HT-29 (cell line): ENCODE results near the gene HK2. TPM values are rescaled to one million over a fixed set of nuclear protein-coding genes. Genes with fewer than 3 reads are reported as not detected.
"Not testable (repeated sequence)": the region's sequence is repeated elsewhere in the genome, so short reads cannot be mapped to it uniquely, and the experiment has no call there.

Experiments
- DNase-seq: peaks from one replicate; pipeline ENCODE4 v3.0.0-alpha.2; 2015; ENCODE audit warnings: low spot score
- total RNA-seq: library from RNA; depleted of rRNA; stranded (reverse); fragments of >200 nt; shearing (Covaris generic); gene quantifications from 2 replicates; pipeline ENCODE4 v1.2.3, GENCODE V29; 2014

The HK2 gene
- total RNA-seq, 1 experiment from 2014 or later, result 23.7 TPM

DNA sequence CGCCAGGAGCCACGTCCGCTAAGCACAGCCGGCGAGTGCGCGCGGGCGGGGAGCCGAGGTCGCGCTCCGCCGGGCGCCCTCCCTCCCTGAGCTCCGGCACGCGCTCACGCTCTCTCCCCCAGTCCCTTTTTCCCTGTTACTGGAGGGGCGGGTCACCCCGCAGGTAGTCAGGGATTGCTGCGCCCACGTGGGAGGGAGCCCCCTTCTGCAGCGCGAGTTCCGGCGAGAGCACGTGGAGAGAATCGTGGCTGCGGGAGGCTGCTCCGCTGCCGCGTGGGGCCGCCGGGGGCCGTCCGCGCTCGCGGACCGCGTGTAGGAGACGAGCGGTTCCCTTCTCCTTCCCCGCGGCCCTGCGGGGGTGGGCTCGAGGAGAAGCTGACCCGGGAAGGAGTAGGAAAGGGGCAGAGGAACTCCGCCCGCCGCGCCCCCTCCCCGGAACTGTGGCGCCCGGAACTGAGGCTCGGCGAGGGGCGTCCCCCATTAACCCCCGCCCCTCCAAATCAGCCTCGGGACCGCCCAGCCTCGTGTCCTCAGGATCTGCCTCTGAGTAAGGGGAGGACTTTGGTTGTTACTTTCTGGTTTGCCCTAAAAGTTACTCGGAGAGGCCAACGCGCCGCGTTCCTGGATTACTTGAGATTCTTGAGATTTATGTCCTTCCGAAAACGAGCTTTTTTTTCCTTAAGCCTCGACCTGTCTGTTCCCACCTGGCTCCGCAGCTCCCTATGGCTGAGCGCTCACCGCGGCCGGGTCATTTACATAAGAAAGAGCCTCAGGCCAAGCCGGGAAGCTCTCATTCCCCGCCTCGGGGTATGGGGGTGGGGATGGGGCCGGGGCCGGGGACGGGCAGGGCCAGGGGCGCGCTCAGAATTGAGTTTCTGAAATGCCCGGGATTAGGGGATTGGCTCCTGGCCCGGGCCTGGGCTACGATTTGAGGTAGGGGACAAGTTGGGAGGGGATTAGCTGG lies 1.1 kb downstream of the HK2 start:
- DNase-seq, result peak; percentile 61

DNA sequence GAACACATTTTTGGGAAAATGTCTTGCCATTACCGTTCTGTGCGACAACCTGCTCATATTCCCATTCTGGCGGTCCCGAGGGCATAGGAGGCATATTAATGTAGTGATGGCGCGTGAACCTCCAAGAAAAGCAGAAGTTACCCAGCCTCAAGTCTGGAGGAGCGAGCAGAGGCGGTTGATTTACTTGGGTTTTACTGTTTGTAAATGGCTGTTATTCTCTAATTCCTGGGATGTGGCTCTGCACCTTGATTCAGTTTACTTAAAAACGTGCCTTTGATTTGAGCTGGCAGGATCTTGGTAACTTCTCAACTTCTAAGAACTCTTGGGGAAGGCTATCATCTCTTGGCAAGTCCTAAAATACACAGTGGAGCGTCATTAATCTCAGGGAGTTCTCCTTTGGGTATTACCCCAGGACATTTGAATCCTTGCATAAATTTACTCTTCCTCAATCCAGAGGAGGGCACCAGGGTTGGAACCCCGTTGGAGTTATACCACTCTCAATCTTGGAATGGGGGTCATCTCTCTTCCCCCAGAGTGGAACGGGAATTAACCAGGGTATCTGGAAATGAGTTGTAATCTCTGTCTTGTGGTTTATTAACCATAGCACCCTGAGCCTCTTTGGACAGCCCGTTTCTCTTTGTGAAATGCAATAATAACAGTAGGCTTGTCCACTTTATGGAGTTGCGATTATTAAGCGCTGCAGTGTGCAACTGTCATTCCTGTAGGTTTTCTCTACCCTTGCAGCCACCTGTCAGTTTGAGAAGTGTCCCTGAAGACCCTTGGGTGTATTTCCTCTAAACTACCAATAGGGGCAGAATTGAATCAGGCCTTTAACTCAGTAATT lies 2.1 kb downstream of the HK2 start:
- peak; percentile 77 for DNase-seq

DNA sequence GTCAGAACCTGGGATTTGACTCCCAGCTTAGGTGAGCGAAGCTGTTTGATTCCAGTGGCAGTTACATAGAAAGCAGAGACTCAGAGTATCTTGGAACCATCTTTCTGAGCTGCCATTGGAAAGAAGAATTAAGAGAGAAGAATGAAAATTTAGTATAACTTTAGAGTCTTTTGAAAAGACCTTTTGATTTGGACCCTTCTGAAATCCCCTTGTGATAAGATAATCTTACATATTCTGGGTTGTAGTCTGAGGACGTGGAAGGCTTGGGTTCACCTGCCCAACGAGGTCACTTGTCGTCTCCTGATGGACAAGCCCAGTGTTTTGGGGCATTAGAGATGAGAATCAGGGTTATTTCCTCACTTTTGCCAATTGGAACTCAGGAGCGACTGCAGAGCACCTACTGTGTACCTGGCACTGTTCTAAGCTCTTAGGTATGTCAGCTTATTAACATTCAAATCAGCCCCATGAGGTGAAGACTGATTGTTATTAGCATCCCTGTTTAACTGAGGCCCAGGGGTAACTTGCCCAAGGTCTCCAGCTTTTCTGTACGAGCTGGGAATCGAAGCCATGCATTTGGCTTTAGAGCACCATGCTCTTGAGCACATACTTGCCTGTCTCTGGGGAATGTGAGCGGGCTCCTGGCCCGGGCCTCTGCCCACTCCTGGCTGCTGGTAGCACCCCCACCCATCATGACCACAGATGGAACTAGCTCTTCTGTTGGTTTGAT lies 2.9 kb downstream of the HK2 start:
- no peak for DNase-seq

DNA sequence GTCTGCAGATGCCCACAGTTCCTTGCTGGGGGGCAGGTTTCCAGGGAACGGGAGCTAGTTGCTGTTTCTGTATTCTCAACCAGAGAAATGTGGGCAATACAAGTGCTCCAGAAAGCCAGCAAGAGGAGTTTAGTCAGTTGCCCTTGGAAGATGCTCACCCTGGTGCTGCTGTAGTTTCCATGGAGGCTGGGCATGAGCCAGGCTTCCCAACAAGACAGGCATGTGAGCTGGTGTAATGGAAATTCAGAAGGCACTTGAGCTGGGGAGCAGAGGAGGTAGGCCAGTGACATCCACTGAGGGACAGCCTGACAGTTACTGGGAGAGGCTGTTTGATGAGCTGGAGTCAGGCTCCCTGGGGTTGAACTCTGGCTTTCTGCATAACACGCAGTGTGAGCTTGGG lies 7.7 kb downstream of the HK2 start:
- no peak for DNase-seq

DNA sequence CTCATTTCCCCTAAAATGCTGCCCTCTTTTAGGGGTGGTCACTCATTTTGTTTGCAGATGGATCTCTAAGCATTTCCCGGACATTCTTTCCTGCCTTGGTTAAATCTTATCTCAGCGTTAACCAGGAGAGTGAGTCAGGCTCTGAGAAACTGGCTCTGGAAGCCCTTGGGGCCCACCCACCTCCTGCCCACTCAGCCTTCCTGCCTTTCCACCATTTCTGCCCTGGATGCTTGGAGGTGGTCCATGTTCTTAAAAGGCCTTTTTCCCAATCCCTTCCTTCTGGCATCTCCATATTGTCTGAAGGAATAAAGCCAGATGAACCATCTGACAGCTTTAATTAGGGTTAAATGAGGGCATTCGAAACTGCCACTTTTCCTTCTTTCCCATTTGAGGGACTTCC lies 9.5 kb downstream of the HK2 start:
- no peak for DNase-seq

DNA sequence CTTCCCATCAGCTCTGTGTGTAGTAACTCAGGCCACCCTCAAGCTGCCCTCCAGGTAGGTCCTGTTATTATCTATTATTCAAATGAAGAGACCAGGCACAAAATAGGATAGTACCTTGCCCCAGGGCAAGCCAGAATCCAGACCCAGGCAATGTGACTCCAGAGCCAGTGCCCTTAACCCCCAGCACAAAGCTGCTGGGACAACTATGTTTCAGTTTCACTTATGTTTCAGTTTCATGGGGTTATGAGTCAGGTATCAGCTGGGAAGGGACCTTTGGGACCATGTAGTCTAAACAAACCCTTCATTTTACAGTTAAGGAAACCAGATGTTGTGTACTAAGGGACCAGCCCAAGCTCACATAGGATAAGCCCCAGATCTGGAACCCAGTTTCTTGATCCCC lies 10.0 kb downstream of the HK2 start:
- DNase-seq, result peak; percentile 57

DNA sequence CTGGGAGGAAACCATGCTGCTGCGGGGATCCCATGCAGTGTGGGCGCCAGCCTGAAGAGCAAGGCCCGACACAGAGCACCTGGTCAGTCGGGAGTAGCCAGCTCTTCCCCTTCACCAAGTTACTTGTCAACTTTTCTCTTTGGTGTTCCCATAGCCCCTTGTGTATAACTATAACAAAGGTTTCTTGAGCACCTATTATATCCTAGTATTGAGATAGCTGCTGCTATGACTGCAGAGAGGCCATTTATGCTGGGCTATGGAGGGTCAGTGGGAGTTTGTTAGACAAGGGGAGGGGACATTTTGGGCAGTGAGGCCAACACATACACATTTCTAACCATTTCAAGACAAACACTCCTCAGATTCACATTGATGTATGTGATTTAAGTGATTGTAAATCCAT lies 10.8 kb downstream of the HK2 start:
- no peak for DNase-seq

DNA sequence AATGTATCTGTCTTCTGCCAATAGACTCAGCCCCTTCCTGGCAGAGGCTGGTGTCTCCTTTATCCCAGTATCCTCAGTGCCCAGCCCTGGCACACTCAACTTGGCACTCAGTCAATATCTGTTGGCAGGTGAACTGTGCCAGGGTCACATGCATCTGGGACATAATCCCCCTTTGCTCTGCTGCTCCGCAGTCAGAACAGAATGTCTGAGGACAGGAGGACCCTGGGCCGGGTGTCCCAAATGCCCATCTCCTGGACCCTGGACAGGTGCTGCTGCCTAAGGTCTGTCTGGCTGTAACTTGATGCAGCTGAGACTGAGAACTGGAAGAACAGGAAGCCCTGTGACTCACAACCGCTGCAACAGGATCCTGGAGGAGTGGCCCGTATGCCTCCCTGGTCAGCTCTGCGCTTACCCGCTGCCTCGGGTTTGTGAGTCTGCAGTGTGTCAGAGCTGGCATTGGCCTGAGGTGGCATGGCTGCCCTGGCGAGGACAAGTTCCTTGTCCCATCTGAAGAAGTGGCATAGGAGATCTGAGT lies 11.4 kb downstream of the HK2 start:
- peak; percentile 95 for DNase-seq

DNA sequence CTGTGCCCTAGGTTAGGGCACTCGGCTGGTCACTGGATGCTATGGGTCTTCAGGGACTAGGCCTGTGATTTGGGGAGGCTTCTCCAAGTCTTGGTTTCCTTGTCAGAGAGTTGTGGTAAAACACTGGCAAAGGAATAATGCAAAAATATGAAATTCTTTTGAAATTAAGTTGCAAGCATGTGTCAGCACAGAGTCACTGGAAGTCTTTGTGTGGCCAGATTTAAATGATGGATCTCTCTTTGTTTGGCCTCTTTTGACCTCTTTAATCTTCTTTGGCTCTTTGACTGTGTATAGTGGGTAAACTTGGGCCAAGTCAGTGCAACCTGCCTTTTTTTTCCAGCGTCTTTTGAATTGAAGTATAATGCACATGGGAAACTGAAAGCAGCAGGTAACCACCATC lies 12.1 kb downstream of the HK2 start:
- no peak for DNase-seq

DNA sequence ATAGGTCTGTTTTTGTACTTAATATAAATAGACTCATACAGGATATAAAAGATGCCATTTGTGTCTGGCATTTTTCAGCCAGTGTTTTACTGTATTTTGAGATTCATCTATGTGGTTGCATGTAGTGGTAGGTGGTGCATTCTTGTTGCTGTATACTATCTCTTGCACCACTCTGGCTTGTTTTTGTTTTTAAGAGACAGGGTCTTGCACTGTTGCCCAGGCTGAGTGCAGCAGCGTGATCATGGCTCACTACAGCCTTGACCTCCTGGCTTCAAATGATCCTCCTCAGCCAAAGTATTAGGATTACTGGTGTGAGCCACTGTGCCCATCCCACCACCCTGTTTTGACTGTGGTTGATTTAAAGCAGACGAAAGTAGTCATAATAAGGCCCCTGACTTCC lies 12.6 kb downstream of the HK2 start:
- DNase-seq, result no peak

DNA sequence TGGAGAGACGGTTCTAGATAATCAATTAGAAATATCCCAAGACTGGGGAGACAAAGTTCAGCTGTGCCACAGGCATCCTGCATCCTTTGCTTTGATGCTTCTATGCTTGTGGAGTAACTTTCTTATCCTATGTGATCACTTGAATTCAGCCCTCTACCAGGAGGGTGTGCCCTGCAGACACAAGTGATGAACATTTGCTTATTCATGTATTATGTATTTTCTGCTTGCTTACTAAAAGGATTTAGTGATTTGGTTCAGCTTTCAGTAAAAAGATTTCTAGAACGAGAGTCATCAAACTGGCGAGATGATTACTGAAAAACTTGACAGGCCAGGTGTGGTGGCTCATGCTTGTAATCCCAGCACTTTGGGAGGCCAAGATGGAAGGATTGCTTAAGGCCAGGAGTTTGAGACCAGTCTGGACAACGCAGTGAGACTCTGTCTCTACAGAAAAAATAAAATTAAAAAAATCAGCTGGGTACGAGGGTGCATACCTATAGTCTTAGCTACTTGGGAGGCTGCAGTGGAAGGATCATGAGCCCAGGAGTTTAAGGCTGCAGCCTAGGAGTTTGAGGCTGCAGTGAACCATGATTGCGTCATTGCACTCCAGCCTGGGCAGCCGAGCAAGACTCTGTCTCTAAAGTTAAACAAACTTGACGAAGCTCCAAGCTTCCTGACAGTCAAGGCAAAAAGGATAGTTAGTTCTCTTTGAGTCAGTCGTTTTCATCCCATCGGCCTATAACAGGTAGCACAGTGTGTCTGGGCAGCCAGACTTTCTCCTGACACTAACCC lies 13.3 kb downstream of the HK2 start:
- no peak for DNase-seq

DNA sequence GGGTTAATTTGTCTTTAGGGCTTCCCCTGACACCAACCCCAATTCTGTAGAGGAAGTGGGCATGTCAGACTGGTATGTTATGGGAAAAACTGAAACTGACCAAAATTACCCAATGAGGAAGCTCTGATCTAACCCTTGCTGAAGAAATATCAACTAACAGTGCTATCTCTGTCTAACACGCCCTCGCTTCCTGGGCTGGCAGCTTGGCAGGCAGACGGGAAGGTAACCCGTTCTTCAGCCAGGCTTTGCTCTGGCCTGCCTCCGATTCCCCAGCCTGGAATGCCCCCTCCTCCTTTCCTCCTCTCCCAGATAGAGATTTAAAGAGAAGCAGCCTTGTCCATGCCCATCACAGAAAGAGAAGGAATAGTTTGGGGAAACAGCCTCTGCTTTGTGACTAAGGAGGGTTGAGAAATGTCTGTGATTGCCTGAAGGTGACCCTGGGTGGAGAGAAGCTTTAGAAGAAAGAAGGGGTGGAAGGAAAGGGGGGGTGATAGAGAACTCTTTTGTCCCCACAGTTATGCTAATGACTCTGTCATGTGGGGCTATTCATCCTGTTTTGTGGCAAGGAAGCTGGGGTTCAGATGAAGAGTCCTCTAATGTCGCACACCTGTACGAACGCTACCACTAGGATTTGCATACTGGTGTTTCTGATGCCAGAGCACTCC lies 15.4 kb downstream of the HK2 start:
- no peak for DNase-seq

DNA sequence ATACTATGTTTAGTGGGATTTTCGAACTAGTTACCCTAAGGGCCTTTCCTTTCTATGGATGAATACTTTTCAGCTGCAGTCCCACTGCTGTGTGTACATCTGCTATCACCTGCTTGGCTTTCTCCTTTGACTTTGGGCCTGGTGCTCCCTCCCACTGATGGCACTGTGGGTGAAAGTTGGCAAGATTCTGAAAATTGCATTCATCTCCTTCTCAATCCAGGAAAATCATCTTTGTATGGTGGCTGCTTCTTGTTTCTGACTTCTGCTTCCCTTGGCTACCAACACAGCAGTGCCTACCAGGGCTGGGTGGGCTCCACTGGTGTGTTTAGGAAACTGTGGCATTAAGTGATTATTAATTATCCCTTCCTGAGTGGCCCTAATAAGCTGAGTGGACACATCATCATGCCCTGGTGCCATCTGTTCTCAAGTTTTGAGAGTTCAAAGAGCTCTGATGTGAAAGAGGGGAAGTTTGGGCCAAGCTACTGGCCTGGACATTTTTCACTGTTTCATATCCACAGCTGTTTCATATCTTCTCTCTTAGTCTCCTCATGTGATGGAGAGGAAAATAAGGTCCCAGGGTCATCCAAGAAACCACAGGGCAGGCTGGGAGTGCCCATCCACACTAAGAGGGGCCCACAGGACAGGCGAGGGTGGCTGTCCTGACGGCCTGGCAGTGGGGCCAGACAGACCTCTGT lies 16.7 kb downstream of the HK2 start:
- no peak for DNase-seq

DNA sequence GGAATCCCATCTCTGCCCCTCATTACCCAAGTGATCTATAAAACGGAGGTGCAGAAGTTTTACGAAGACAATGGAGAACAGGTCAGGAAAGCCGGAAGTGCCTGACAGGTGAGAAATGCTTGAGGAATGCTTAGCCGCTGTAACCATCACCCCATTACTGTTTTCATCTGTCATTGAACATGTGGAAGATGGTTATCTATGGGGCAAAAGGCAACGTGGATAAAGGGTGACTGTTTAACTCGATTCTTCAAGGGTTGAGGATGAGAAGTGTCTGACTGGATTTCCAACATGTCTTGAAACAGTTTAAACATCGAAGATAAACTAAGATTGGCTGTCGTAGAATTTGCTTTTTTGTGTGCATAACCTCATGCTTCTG lies 17.3 kb downstream of the HK2 start:
- peak; percentile 78 for DNase-seq

DNA sequence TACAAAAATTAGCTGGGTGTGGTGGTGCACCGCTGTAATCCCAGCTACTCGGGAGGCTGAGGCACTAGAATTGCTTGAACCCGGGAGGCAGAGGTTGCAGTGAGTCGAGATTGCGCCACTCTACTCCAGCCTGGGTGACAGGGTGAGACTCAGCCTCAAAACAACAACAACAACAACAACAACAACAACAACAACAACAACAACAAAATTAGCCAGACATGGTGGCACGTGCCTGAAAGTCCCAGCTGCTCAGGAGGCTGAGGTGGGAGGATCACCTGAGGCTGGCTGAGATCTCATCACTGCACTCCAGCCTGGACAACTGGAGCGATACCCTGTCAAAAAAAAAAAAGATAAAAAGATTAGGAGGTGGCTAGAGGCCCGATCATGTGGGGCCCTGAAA lies 19.4 kb downstream of the HK2 start:
- DNase-seq, result not testable (repeated sequence)

DNA sequence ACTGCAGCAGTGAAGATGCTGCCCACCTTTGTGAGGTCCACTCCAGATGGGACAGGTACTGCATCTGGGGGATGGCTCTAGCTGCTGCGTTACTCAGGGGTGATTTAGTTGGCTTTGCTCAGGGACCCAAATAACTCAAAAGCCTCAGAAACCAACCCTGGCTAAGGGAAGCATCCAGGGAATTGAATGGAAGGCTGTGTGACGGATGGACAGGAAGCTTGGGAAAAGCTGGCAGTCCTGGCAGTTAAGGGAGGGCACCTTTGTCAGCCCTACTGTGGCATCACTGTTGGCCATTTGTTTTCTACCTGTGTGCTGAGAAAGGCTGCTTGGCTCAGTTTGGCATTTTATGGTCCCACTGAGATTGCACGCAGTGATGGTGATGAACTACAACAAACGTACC lies 20.5 kb downstream of the HK2 start:
- no peak for DNase-seq

DNA sequence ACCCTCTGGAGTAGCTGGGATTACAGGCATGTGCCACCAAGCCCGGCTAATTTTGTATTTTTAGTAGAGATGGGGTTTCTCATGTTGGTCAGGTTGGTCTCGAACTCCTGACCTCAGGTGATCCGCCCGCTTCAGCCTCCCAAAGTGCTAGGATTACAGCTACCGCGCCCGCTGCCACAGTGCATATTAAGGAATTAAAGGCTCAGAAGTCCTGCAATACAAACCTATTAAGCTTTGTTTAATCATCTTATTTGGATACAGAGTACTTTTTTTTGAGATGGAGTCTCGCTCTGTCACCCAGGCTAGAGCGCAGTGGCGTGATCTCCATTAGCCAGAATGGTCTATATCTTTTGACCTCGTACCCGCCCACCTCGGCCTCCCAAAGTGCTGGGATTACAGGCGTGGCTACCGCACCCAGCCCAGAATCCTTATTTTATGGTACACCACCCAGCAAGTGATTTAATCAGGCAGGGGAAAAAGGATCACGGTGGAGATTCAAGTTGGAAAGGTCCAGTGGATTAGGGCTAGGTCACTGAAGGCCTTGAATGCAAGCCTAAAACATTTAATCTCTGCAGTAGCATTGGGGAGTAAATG lies 21.3 kb downstream of the HK2 start:
- not testable (repeated sequence) for DNase-seq

DNA sequence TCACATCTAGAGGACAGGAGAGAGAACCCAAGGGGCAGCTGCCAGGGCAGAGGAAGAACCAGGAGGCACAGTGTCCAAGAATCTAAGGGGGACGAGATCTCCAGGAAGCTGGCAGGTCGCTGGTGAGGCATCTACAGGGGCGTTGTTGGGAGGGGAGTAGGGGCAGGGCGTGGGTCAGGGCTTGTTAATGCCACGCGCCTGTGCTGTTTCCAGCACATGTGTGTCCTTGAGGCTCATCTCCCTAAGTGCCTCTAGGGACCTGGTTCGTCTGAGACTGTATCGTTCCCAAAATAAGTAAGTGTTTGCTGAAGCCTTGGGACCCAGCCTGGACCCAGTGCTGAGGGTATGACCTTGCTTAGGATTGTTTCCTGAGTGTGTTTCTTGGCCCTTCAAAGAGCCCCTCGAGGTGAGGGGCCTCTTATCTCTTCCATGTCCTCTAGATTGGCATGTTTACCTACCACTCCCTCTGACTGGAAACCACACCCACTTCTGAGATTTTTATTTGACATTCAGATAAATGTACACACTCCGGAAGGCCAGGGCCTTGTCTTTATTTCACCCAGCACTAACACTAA lies 22.2 kb downstream of the HK2 start:
- no peak for DNase-seq

DNA sequence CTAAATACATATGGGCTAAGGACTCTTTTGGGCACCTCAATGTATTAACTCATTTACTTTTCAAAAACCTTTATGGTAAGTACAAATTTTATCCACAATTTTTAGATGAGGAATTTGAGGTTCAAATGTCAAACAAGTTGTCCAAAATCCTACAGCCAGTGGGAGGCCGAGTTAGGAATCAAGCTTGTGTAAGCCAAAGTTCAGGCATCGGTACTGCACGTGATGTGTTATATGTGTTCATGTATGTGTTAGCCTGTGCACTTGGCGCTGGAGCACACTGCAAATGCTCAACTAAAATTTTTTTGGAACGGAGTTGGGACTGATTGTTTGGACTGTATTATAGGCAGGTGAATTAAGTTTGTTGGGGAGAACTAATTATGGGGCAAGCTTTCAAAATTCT lies 22.7 kb downstream of the HK2 start:
- DNase-seq, result no peak
